WTC11 (cell line): Measurements from ENCODE around the gene STUM.

ENCODE experiments used
- KAT7 ChIP-seq: sonication (generic); formaldehyde crosslinking; IDR thresholded peaks from 2 replicates; pipeline ENCODE4 v1.8.1; 2023; ENCODE audit warnings: missing genetic modification reagents, mild to moderate bottlenecking, borderline replicate concordance
- TF ChIP-seq, protein P1 (sequence below): sonication (generic); formaldehyde crosslinking; IDR thresholded peaks from 2 replicates; pipeline ENCODE4 v1.8.1; 2023; ENCODE audit warnings: mild to moderate bottlenecking, missing genetic modification reagents, moderate library complexity
- TF ChIP-seq, protein P2 (sequence below): fragments of 200-600 bp; IDR thresholded peaks from 2 replicates; pipeline ENCODE4 v1.8.0; 2022; ENCODE audit warnings: antibody characterized with exemption
- TF ChIP-seq, protein P3 (sequence below): sonication (generic); formaldehyde crosslinking; conservative IDR thresholded peaks from 2 replicates; pipeline ENCODE4 v1.8.1; 2022; ENCODE audit warnings: mild to moderate bottlenecking, missing genetic modification reagents

DNA sequence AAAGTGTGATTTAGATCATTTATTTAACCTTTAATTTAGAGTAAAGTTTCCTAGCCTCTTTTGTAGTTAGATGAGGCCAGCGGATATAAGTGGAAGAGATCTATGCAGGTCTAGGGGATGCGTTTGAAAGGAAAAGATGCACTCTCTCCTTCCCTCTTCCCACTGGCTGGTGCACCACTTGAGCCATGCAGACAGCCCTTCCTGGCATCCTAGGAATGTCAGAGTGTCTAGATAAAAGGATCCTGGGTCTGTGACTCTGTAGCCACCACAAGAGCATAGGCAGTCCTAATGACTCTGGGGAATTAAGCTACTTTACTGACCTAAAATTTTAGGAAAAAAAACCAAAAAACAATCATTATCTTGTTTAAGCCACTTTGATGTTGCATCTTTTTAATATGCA, 16.0 kb upstream of the STUM start:
- TF ChIP-seq, protein P1, sequence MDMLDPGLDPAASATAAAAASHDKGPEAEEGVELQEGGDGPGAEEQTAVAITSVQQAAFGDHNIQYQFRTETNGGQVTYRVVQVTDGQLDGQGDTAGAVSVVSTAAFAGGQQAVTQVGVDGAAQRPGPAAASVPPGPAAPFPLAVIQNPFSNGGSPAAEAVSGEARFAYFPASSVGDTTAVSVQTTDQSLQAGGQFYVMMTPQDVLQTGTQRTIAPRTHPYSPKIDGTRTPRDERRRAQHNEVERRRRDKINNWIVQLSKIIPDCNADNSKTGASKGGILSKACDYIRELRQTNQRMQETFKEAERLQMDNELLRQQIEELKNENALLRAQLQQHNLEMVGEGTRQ (CRISPR knock-in tag) = no peak
- TF ChIP-seq, protein P2, sequence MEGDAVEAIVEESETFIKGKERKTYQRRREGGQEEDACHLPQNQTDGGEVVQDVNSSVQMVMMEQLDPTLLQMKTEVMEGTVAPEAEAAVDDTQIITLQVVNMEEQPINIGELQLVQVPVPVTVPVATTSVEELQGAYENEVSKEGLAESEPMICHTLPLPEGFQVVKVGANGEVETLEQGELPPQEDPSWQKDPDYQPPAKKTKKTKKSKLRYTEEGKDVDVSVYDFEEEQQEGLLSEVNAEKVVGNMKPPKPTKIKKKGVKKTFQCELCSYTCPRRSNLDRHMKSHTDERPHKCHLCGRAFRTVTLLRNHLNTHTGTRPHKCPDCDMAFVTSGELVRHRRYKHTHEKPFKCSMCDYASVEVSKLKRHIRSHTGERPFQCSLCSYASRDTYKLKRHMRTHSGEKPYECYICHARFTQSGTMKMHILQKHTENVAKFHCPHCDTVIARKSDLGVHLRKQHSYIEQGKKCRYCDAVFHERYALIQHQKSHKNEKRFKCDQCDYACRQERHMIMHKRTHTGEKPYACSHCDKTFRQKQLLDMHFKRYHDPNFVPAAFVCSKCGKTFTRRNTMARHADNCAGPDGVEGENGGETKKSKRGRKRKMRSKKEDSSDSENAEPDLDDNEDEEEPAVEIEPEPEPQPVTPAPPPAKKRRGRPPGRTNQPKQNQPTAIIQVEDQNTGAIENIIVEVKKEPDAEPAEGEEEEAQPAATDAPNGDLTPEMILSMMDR = no peak
- no peak for TF ChIP-seq KAT7
- TF ChIP-seq, protein P3, sequence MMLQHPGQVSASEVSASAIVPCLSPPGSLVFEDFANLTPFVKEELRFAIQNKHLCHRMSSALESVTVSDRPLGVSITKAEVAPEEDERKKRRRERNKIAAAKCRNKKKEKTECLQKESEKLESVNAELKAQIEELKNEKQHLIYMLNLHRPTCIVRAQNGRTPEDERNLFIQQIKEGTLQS (CRISPR knock-in tag) = no peak
